Keratinocyte (primary cell): ENCODE data around the gene GGA1. TPM values are rescaled to one million over a fixed set of nuclear protein-coding genes. Genes with fewer than 3 reads are reported as not detected.

Experiments used
- DNase-seq: peaks from one replicate; pipeline ENCODE4 v3.0.0-alpha.2; 2011; ENCODE audit warnings: low read depth, missing footprints, low spot score
- FAIRE-seq: peaks from 2 replicates; lab custom pipeline; 2011; peaks lifted over from hg19 to GRCh38; lab: Jason Lieb, UNC
- H2AFZ ChIP-seq: 2 replicates; pipeline ENCODE4 v1.6.0; 2012; ENCODE audit warnings: low read length, control low read depth, inconsistent platforms; ENCODE audit not compliant: control insufficient read depth
- H3K27ac ChIP-seq: 2 replicates; pipeline ENCODE4 v1.5.1; 2011; ENCODE audit warnings: low read length; ENCODE audit not compliant: control insufficient read depth, insufficient read depth
- H3K27me3 ChIP-seq: 3 replicates; pipeline ENCODE4 v1.6.0; 2011; ENCODE audit warnings: low read length; ENCODE audit not compliant: control insufficient read depth, insufficient read depth; ENCODE audit errors: extremely low read depth
- H3K36me3 ChIP-seq, 2 experiments: 2 replicates in 1 of 2; 3 replicates in 1 of 2; pipeline ENCODE4 v1.5.1; 2011; ENCODE audit warnings: low read length in 2 of 2, mild to moderate bottlenecking in 1 of 2; ENCODE audit not compliant: control insufficient read depth in 2 of 2, insufficient read depth in 2 of 2; ENCODE audit errors: extremely low read depth in 1 of 2
- H3K4me1 ChIP-seq: 3 replicates; pipeline ENCODE4 v1.5.1; 2011; ENCODE audit warnings: low read length; ENCODE audit not compliant: control insufficient read depth, insufficient read depth; ENCODE audit errors: extremely low read depth
- H3K4me2 ChIP-seq: 3 replicates; pipeline ENCODE4 v1.6.0; 2011; ENCODE audit warnings: low read depth, low read length; ENCODE audit not compliant: control insufficient read depth, insufficient read depth; ENCODE audit errors: extremely low read depth
- H3K4me3 ChIP-seq, 3 experiments: fragments of 200-600 bp in 1 of 3; sonication (generic) in 1 of 3; 2 replicates in 2 of 3; 3 replicates in 1 of 3; pipeline ENCODE4 v1.5.1; 2011 to 2016; ENCODE audit warnings: low read length in 3 of 3, mild to moderate bottlenecking in 3 of 3, control low read depth in 2 of 3, inconsistent platforms in 1 of 3, low read depth in 1 of 3, mixed read lengths in 1 of 3, mixed run types in 1 of 3, moderate library complexity in 1 of 3; ENCODE audit not compliant: control insufficient read depth in 2 of 3, insufficient read depth in 2 of 3; ENCODE audit errors: extremely low read depth in 1 of 3
- H3K79me2 ChIP-seq: 2 replicates; pipeline ENCODE4 v1.6.0; 2012; ENCODE audit warnings: low read length; ENCODE audit not compliant: control insufficient read depth, insufficient read depth
- H3K9ac ChIP-seq: 3 replicates; pipeline ENCODE4 v1.6.0; 2011; ENCODE audit warnings: low read length; ENCODE audit not compliant: control insufficient read depth, insufficient read depth; ENCODE audit errors: extremely low read depth
- H3K9me1 ChIP-seq: 3 replicates; pipeline ENCODE4 v1.6.0; 2011; ENCODE audit warnings: low read length; ENCODE audit not compliant: control insufficient read depth, insufficient read depth; ENCODE audit errors: extremely low read depth
- H3K9me3 ChIP-seq: 2 replicates; pipeline ENCODE4 v1.5.1; 2012; ENCODE audit warnings: low read depth, low read length; ENCODE audit not compliant: control insufficient read depth
- H4K20me1 ChIP-seq: 3 replicates; pipeline ENCODE4 v1.6.0; 2011; ENCODE audit warnings: low read length; ENCODE audit not compliant: control insufficient read depth, insufficient read depth; ENCODE audit errors: extremely low read depth
- CTCF ChIP-seq, 3 experiments: IDR thresholded peaks in 1 of 3; conservative IDR thresholded peaks in 1 of 3; optimal IDR thresholded peaks in 1 of 3; 2 replicates in 2 of 3; 3 replicates in 1 of 3; pipeline versions ENCODE3 to v1.5.1; 2011; ENCODE audit warnings: low read length in 3 of 3, mild to moderate bottlenecking in 3 of 3, moderate library complexity in 2 of 3, control low read depth in 1 of 3, inconsistent platforms in 1 of 3; ENCODE audit not compliant: insufficient read depth in 2 of 3; ENCODE audit errors: extremely low read depth in 1 of 3
- EZH2 ChIP-seq: IDR thresholded peaks from one replicate; pipeline ENCODE4 v1.6.1; 2012; ENCODE audit warnings: inconsistent platforms, mild to moderate bottlenecking, low read length, moderate library complexity
- dilution Hi-C: fragments of 300-500 bp; cut with MboI; formaldehyde crosslinking; loops from one replicate; pipeline ENCODE4 v1.7.0; 2020; ENCODE audit warnings: low sequenced_read_pairs; ENCODE audit not compliant: extremely low pct_ligation_motif_present
- polyA plus RNA-seq, 5 experiments: library from polyadenylated mRNA; depleted of rRNA in 3 of 5; stranded (reverse) in 3 of 5; stranded (forward) in 1 of 5; unstranded in 1 of 5; fragments of >200 nt; gene quantifications; 1 replicate in 1 of 5; 2 replicates in 3 of 5; 3 replicates in 1 of 5; pipeline versions ENCODE4 v1.2.1 to v1.2.3, GENCODE V29; 2011 to 2012; ENCODE audit warnings: missing spikeins in 2 of 5, low read depth in 1 of 5, low replicate concordance in 1 of 5

GGA1 gene
- polyA plus RNA-seq, 1 donor (not counting 4 experiments of a cell fraction or from before 2014, with no cell fraction given) = 29.2 TPM

- FAIRE-seq (no peak), DNase-seq (no peak)
- peak overlapping the region; percentile 62 to 90 (median 69) for H3K4me3 ChIP-seq
- H4K20me1 ChIP-seq = peaks cover 7% of the 10 kb centered on the region
- H3K4me1 ChIP-seq = peaks cover 25% of the 10 kb centered on the region
- no peaks in the 10 kb centered on the region for H3K9me1 ChIP-seq
- peak overlapping the region; percentile 89 for H3K4me2 ChIP-seq
- peaks cover 18% of the 10 kb centered on the region for H3K79me2 ChIP-seq
- H3K9ac ChIP-seq = peak overlapping the region; percentile 83
- peak overlapping the region; percentile 80 for H3K27ac ChIP-seq
- TF ChIP-seq EZH2 = no peak
- TF ChIP-seq CTCF (optimal IDR thresholded peaks at IDR 0.05 in 1 of 3, IDR thresholded peaks at IDR 0.05 in 1 of 3, conservative IDR thresholded peaks at IDR 0.05 in 1 of 3; ENCODE audit: extremely low read depth in 1 of 3, insufficient read depth in 2 of 3, low read length in 3 of 3) = no peak
- no peak overlapping the region for H2AFZ ChIP-seq
- H3K9me3 ChIP-seq = no peaks in the 10 kb centered on the region
- peaks cover 0 to 4% of the 10 kb centered on the region in 2 experiments for H3K36me3 ChIP-seq
- no peaks in the 10 kb centered on the region for H3K27me3 ChIP-seq
- dilution Hi-C loops = no loop called here
Measured at GRCh38 chr22:37675930-37676735, 67.5 kb downstream of the GGA1 start.

GRCh38 chr22:37676736-37677492 lies 68.3 kb downstream of the GGA1 start:
- H3K27ac ChIP-seq = peak overlapping the region; percentile 80
- dilution Hi-C loops = no loop called here
- peaks cover 7% of the 10 kb centered on the region for H4K20me1 ChIP-seq
- no peaks in the 10 kb centered on the region for H3K9me3 ChIP-seq
- peak overlapping the region; percentile 49 for H2AFZ ChIP-seq
- no peaks in the 10 kb centered on the region for H3K27me3 ChIP-seq
- peak; percentile 26 for FAIRE-seq
- H3K4me2 ChIP-seq = peak overlapping the region; percentile 89
- DNase-seq = peak; percentile 85
- H3K4me3 ChIP-seq = peak overlapping the region; percentile 62 to 90 (median 70)
- TF ChIP-seq CTCF (optimal IDR thresholded peaks at IDR 0.05 in 1 of 3, IDR thresholded peaks at IDR 0.05 in 1 of 3, conservative IDR thresholded peaks at IDR 0.05 in 1 of 3; ENCODE audit: extremely low read depth in 1 of 3, insufficient read depth in 2 of 3, low read length in 3 of 3) (no peak), EZH2 (no peak)
- H3K9me1 ChIP-seq = no peaks in the 10 kb centered on the region
- H3K9ac ChIP-seq = peak overlapping the region; percentile 83
- H3K79me2 ChIP-seq = peaks cover 18% of the 10 kb centered on the region
- H3K36me3 ChIP-seq = peaks cover 0 to 4% of the 10 kb centered on the region in 2 experiments
- H3K4me1 ChIP-seq = peaks cover 25% of the 10 kb centered on the region
